GM23338 (cell line): ENCODE results near the gene DDX21. TPM values are rescaled to one million over a fixed set of nuclear protein-coding genes. Genes with fewer than 3 reads are reported as not detected.
A peak's percentile ranks its signal among the peaks of the same experiment; 100 is the strongest.

Experiments
- ATAC-seq: fragments of 200-7000 bp; cut with Tn5 transposase; 3 replicates; pipeline ENCODE4 v1.9.1; 2020
- DNase-seq: peaks from one replicate; pipeline ENCODE4 v3.0.0-alpha.2; 2015; ENCODE audit warnings: low spot score
- H2AFZ ChIP-seq: fragments of 200-600 bp; sonication (generic); 2 replicates; pipeline ENCODE4 v1.8.0; 2016; ENCODE audit warnings: antibody characterized with exemption, mild to moderate bottlenecking, moderate library complexity
- H3F3A ChIP-seq: fragments of 200-600 bp; sonication (generic); replicated peaks from 2 replicates; pipeline ENCODE4 v1.8.0; 2017; ENCODE audit warnings: antibody characterized with exemption, mixed run types, low read depth
- H3K27ac ChIP-seq: fragments of 200-600 bp; sonication (generic); 2 replicates; pipeline ENCODE4 v1.6.1; 2016; ENCODE audit warnings: low read depth
- H3K27me3 ChIP-seq: fragments of 200-600 bp; sonication (generic); 2 replicates; pipeline ENCODE4 v1.8.0; 2016; ENCODE audit warnings: mild to moderate bottlenecking, mixed run types, moderate library complexity; ENCODE audit not compliant: insufficient read depth
- H3K36me3 ChIP-seq: fragments of 200-600 bp; sonication (generic); 2 replicates; pipeline ENCODE4 v1.8.0; 2016; ENCODE audit warnings: mild to moderate bottlenecking; ENCODE audit not compliant: insufficient read depth
- H3K4me1 ChIP-seq: fragments of 200-600 bp; sonication (generic); 2 replicates; pipeline ENCODE4 v1.8.0; 2016; ENCODE audit warnings: mild to moderate bottlenecking, moderate library complexity; ENCODE audit not compliant: insufficient read depth
- H3K4me2 ChIP-seq: fragments of 200-600 bp; sonication (generic); 2 replicates; pipeline ENCODE4 v1.7.1; 2017; ENCODE audit warnings: mixed run types
- H3K4me3 ChIP-seq: fragments of 200-600 bp; sonication (generic); 2 replicates; pipeline ENCODE4 v1.6.1; 2016; ENCODE audit warnings: mixed run types
- H3K79me2 ChIP-seq: fragments of 200-600 bp; sonication (generic); replicated peaks from 2 replicates; pipeline ENCODE4 v1.8.0; 2017; ENCODE audit warnings: mild to moderate bottlenecking; ENCODE audit not compliant: insufficient read depth
- H3K9me2 ChIP-seq: fragments of 200-600 bp; sonication (generic); 2 replicates; pipeline ENCODE4 v1.8.0; 2017; ENCODE audit not compliant: insufficient read depth
- H4K20me1 ChIP-seq: fragments of 200-600 bp; sonication (generic); replicated peaks from 2 replicates; pipeline ENCODE4 v1.8.0; 2017; ENCODE audit warnings: mild to moderate bottlenecking; ENCODE audit not compliant: insufficient read depth
- H3K27ac Mint-ChIP-seq: 2 replicates; pipeline ENCODE4 v1.8.0; 2020; ENCODE audit warnings: inconsistent platforms, mild to moderate bottlenecking, moderate library complexity, mixed read lengths
- H3K27me3 Mint-ChIP-seq: 3 replicates; pipeline ENCODE4 v1.8.0; 2022; ENCODE audit warnings: low read depth, mild to moderate bottlenecking, moderate library complexity, mixed read lengths, inconsistent platforms; ENCODE audit not compliant: insufficient read depth, poor library complexity
- H3K36me3 Mint-ChIP-seq: 3 replicates; pipeline ENCODE4 v1.8.0; 2021; ENCODE audit warnings: low read depth, mild to moderate bottlenecking, inconsistent platforms, moderate library complexity, mixed read lengths
- H3K4me1 Mint-ChIP-seq: 3 replicates; pipeline ENCODE4 v1.8.0; 2020; ENCODE audit warnings: mild to moderate bottlenecking, inconsistent platforms, mixed read lengths
- H3K4me3 Mint-ChIP-seq: 3 replicates; pipeline ENCODE4 v1.8.0; 2021; ENCODE audit warnings: moderate library complexity, mild to moderate bottlenecking, inconsistent platforms, mixed read lengths
- H3K9me3 Mint-ChIP-seq: 3 replicates; pipeline ENCODE4 v1.8.0; 2020; ENCODE audit warnings: moderate library complexity, mild to moderate bottlenecking, inconsistent platforms, mixed read lengths
- CREB1 ChIP-seq: fragments of 250-450 bp; sonication (Bioruptor Pico); IDR thresholded peaks from 2 replicates; pipeline ENCODE4 v1.5.0; 2020; ENCODE audit warnings: low read depth, mild to moderate bottlenecking, moderate library complexity
- CTCF ChIP-seq, 2 experiments: fragments of 200-600 bp in 1 of 2; sonication (generic) in 1 of 2; conservative IDR thresholded peaks; 2 replicates each; pipeline versions ENCODE4 v1.5.1 to v1.6.1; 2016 to 2017; ENCODE audit warnings: antibody characterized with exemption in 2 of 2, low read depth in 2 of 2, mild to moderate bottlenecking in 2 of 2, moderate library complexity in 1 of 2
- ETS1 ChIP-seq: IDR thresholded peaks from 2 replicates; pipeline ENCODE4 v1.6.1; 2016; ENCODE audit warnings: antibody characterized with exemption
- EZH2 ChIP-seq: fragments of 200-600 bp; sonication (generic); IDR thresholded peaks from one replicate; pipeline ENCODE4 v1.8.0; 2017; ENCODE audit warnings: antibody characterized with exemption, mild to moderate bottlenecking, low read depth; ENCODE audit not compliant: unreplicated experiment
- EZH2phosphoT487 ChIP-seq: fragments of 200-600 bp; sonication (generic); IDR thresholded peaks from one replicate; pipeline ENCODE4 v1.8.1; 2018; ENCODE audit warnings: antibody characterized with exemption; ENCODE audit not compliant: unreplicated experiment
- JUNB ChIP-seq: IDR thresholded peaks from one replicate; pipeline ENCODE4 v1.6.1; 2016; ENCODE audit warnings: antibody characterized with exemption; ENCODE audit not compliant: unreplicated experiment
- NANOG ChIP-seq: IDR thresholded peaks from 2 replicates; pipeline ENCODE4 v1.6.1; 2016; ENCODE audit warnings: antibody characterized with exemption, borderline replicate concordance
- POLR2AphosphoS5 ChIP-seq: IDR thresholded peaks from 2 replicates; pipeline ENCODE4 v1.6.1; 2016; ENCODE audit warnings: antibody characterized with exemption, low read depth
- REST ChIP-seq: IDR thresholded peaks from one replicate; pipeline ENCODE4 v1.6.1; 2018; ENCODE audit warnings: antibody characterized with exemption; ENCODE audit not compliant: unreplicated experiment
- STAT1 ChIP-seq: IDR thresholded peaks from one replicate; pipeline ENCODE4 v1.6.1; 2016; ENCODE audit warnings: antibody characterized with exemption; ENCODE audit not compliant: unreplicated experiment
- ZNF114 ChIP-seq: fragments of 250-450 bp; sonication (Bioruptor Pico); IDR thresholded peaks from 2 replicates; pipeline ENCODE4 v1.5.0; 2020; ENCODE audit warnings: mild to moderate bottlenecking, moderate library complexity
- ZNF331 ChIP-seq: fragments of 250-450 bp; sonication (Bioruptor Pico); IDR thresholded peaks from 2 replicates; pipeline ENCODE4 v1.5.0; 2020; ENCODE audit warnings: low read depth, mild to moderate bottlenecking, moderate library complexity
- ZNF462 ChIP-seq: fragments of 250-450 bp; sonication (Bioruptor Pico); IDR thresholded peaks from 2 replicates; pipeline ENCODE4 v1.5.0; 2020; ENCODE audit warnings: mild to moderate bottlenecking, moderate library complexity
- polyA plus RNA-seq: library from polyadenylated mRNA; unstranded; fragments of >200 nt; fragmentation: Nextera tagmentation; extraction: Ambion mirVana; gene quantifications from 2 replicates; pipeline ENCODE4 v1.2.1, GENCODE V29; 2016
- total RNA-seq: library from RNA; depleted of rRNA; stranded (reverse); fragments of >200 nt; shearing (Covaris generic); gene quantifications from 2 replicates; pipeline ENCODE4 v1.2.3, GENCODE V29; 2014

DDX21 gene
- total and polyA plus RNA-seq, 2 experiments from 2014 or later: 138 to 209 TPM

- TF ChIP-seq EZH2: no peak
- no peak for TF ChIP-seq JUNB
- no peak for TF ChIP-seq POLR2AphosphoS5
- no peak for TF ChIP-seq CREB1 (CRISPR knock-in tag)
- TF ChIP-seq NANOG: no peak
- TF ChIP-seq ZNF114: no peak
- no peak for TF ChIP-seq ETS1
- no peak for TF ChIP-seq REST
- no peak for TF ChIP-seq CTCF (conservative IDR thresholded peaks at IDR 0.05; ENCODE audit: low read depth in 2 of 2)
- no peak for TF ChIP-seq STAT1
- no peak for TF ChIP-seq ZNF462
- no peak for TF ChIP-seq ZNF331 (CRISPR knock-in tag)
- no peak for TF ChIP-seq EZH2phosphoT487
- Histone ChIP-seq H3K36me3 (peaks cover 11% of the 10 kb centered on the region), H3K27ac (peak overlapping the region; percentile 22), H4K20me1 (peaks cover 2% of the 10 kb centered on the region; the same call in 1 of the 2 replicates), H3F3A (0 out of 2 replicates have a peak, but pooled peaks cover 4% of the 10 kb centered on the region), H3K9me2 (no peaks in the 10 kb centered on the region), H3K79me2 (peaks cover 52% of the 10 kb centered on the region), H3K4me2 (peak overlapping the region; percentile 92), H2AFZ (peak overlapping the region; percentile 77; the same call in 1 of the 2 replicates), H3K4me1 (peaks cover 9% of the 10 kb centered on the region; the same call in 1 of the 2 replicates), H3K4me3 (peak overlapping the region; percentile 63), H3K27me3 (no peaks in the 10 kb centered on the region)
- Mint-ChIP-seq H3K4me1 (peaks cover 15% of the 10 kb centered on the region), H3K27ac (peak overlapping the region; percentile 84), H3K4me3 (peak overlapping the region; percentile 92), H3K36me3 (peaks cover 17% of the 10 kb centered on the region), H3K9me3 (no peaks in the 10 kb centered on the region), H3K27me3 (peaks cover 7% of the 10 kb centered on the region)
- DNase-seq (peak; percentile 12), ATAC-seq (peak; percentile 10)
These were observed 33.5 kb downstream of the DDX21 start for GRCh38 chr10:68989317-68989990.
